H1 (cell line): ENCODE results near the gene HP1BP3. TPM values are rescaled to one million over a fixed set of nuclear protein-coding genes. Genes with fewer than 3 reads are reported as not detected.

ENCODE experiments used
- CTCF ChIA-PET: fragments of 300-600 bp; sonication (Branson Sonifier 250); formaldehyde crosslinking; loops from one replicate; lab custom pipeline; 2021; ENCODE audit not compliant: partially characterized antibody; lab: Charles Lee
- POLR2A ChIA-PET: fragments of 300-600 bp; sonication (Branson Sonifier 250); formaldehyde crosslinking; loops from one replicate; lab custom pipeline; 2021; ENCODE audit warnings: inconsistent platforms; ENCODE audit not compliant: partially characterized antibody; lab: Charles Lee
- DNase-seq, 2 experiments: peaks; one replicate each; pipeline versions ENCODE4 v3.0.0 to v3.0.0-alpha.2; 2010 to 2022; ENCODE audit warnings: low spot score in 2 of 2, low read depth in 1 of 2, mixed read lengths in 1 of 2
- FAIRE-seq: peaks from 2 replicates; lab custom pipeline; 2011; peaks lifted over from hg19 to GRCh38; lab: Jason Lieb, UNC
- H2AFZ ChIP-seq: 2 replicates; pipeline ENCODE4 v1.8.1; 2012; ENCODE audit warnings: low read length, inconsistent platforms
- H2AK5ac ChIP-seq: 2 replicates; pipeline ENCODE4 v1.6.1; 2013; ENCODE audit warnings: low read depth, low read length
- H2BK120ac ChIP-seq: replicated peaks from 2 replicates; pipeline ENCODE3; 2013; ENCODE audit warnings: low read depth, low read length, inconsistent platforms
- H2BK12ac ChIP-seq: 2 replicates; pipeline ENCODE4 v1.6.1; 2013; ENCODE audit warnings: low read depth, low read length
- H2BK15ac ChIP-seq: 2 replicates; pipeline ENCODE4 v1.6.1; 2013; ENCODE audit warnings: low read length
- H2BK20ac ChIP-seq: 2 replicates; pipeline ENCODE4 v1.6.1; 2013; ENCODE audit warnings: low read length
- H2BK5ac ChIP-seq: 2 replicates; pipeline ENCODE4 v1.6.1; 2013; ENCODE audit warnings: low read depth, low read length
- H3K14ac ChIP-seq: 2 replicates; pipeline ENCODE4 v1.6.1; 2013; ENCODE audit warnings: inconsistent platforms; ENCODE audit not compliant: insufficient read length
- H3K18ac ChIP-seq: 2 replicates; pipeline ENCODE4 v1.6.1; 2013; ENCODE audit warnings: low read length; ENCODE audit errors: extremely low read depth
- H3K23ac ChIP-seq: 2 replicates; pipeline ENCODE4 v1.6.1; 2013; ENCODE audit warnings: inconsistent platforms; ENCODE audit not compliant: insufficient read length
- H3K23me2 ChIP-seq: 2 replicates; pipeline ENCODE4 v1.6.1; 2013; ENCODE audit warnings: low read depth, low read length
- H3K27ac ChIP-seq: 2 replicates; pipeline ENCODE4 v1.6.1; 2011; ENCODE audit warnings: low read depth, low read length, inconsistent platforms
- H3K27me3 ChIP-seq, 4 experiments: replicated peaks in 1 of 4; 1 replicate in 1 of 4; 2 replicates in 3 of 4; pipeline versions ENCODE4 v1.6.1 to v1.8.1; 2011 to 2013; ENCODE audit warnings: low read length in 3 of 4, mild to moderate bottlenecking in 3 of 4, inconsistent platforms in 2 of 4, mixed read lengths in 2 of 4, moderate library complexity in 1 of 4; ENCODE audit not compliant: control insufficient read depth in 3 of 4, insufficient read depth in 3 of 4; ENCODE audit errors: extremely low read depth in 1 of 4
- H3K36me3 ChIP-seq, 4 experiments: 2 replicates each; pipeline versions ENCODE4 v1.6.1 to v1.8.1; 2011 to 2013; ENCODE audit warnings: mild to moderate bottlenecking in 4 of 4, low read length in 3 of 4, moderate library complexity in 2 of 4, control low read depth in 1 of 4, inconsistent platforms in 1 of 4; ENCODE audit not compliant: insufficient read depth in 4 of 4, control insufficient read depth in 2 of 4
- H3K4ac ChIP-seq: replicated peaks from 2 replicates; pipeline ENCODE3; 2013; ENCODE audit warnings: low read length, low read depth, mixed read lengths, inconsistent platforms; ENCODE audit not compliant: insufficient read length
- H3K4me1 ChIP-seq, 4 experiments: replicated peaks in 1 of 4; 1 replicate in 1 of 4; 2 replicates in 3 of 4; pipeline versions ENCODE4 v1.6.1 to v1.8.1; 2011 to 2013; ENCODE audit warnings: low read length in 3 of 4, inconsistent platforms in 2 of 4, mixed read lengths in 1 of 4; ENCODE audit not compliant: insufficient read depth in 4 of 4, control insufficient read depth in 3 of 4
- H3K4me2 ChIP-seq, 2 experiments: 2 replicates each; pipeline versions ENCODE4 v1.6.1 to v1.8.1; 2011 to 2013; ENCODE audit warnings: low read depth in 2 of 2, low read length in 2 of 2, control low read depth in 1 of 2, inconsistent platforms in 1 of 2, mild to moderate bottlenecking in 1 of 2; ENCODE audit not compliant: insufficient read depth in 1 of 2
- H3K4me3 ChIP-seq, 4 experiments: fragments of 200-600, 300-600 bp in 1 of 4; sonication (generic), shearing (Covaris generic), sonication (Bioruptor Twin) in 1 of 4; 2 replicates each; pipeline versions ENCODE4 v1.5.1 to v1.8.1; 2011 to 2016; ENCODE audit warnings: low read length in 4 of 4, low read depth in 3 of 4, control low read depth in 2 of 4, inconsistent platforms in 2 of 4, mild to moderate bottlenecking in 2 of 4, mixed read lengths in 1 of 4, moderate library complexity in 1 of 4; ENCODE audit not compliant: insufficient read depth in 2 of 4; ENCODE audit errors: extremely low read depth in 1 of 4
- H3K56ac ChIP-seq: replicated peaks from 2 replicates; pipeline ENCODE3; 2013; ENCODE audit warnings: low read depth, mild to moderate bottlenecking, mixed read lengths, low read length, inconsistent platforms; ENCODE audit not compliant: insufficient read length
- H3K79me1 ChIP-seq: 2 replicates; pipeline ENCODE4 v1.6.1; 2013; ENCODE audit warnings: low read depth, low read length, control low read depth
- H3K79me2 ChIP-seq, 2 experiments: 2 replicates each; pipeline versions ENCODE4 v1.6.1 to v1.8.1; 2012 to 2013; ENCODE audit warnings: low read length in 2 of 2, mild to moderate bottlenecking in 2 of 2, inconsistent platforms in 1 of 2; ENCODE audit not compliant: insufficient read depth in 2 of 2, control insufficient read depth in 1 of 2
- H3K9ac ChIP-seq, 4 experiments: replicated peaks in 1 of 4; 1 replicate in 1 of 4; 2 replicates in 3 of 4; pipeline versions ENCODE4 v1.6.1 to v1.8.1; 2011 to 2013; ENCODE audit warnings: low read depth in 3 of 4, low read length in 3 of 4, control low read depth in 2 of 4, mild to moderate bottlenecking in 2 of 4, moderate library complexity in 2 of 4, inconsistent platforms in 1 of 4; ENCODE audit errors: extremely low read depth in 1 of 4
- H3K9me3 ChIP-seq, 2 experiments: 2 replicates each; pipeline versions ENCODE4 v1.6.1 to v1.8.1; 2012 to 2013; ENCODE audit warnings: mild to moderate bottlenecking in 2 of 2, moderate library complexity in 2 of 2, control low read depth in 1 of 2, inconsistent platforms in 1 of 2, low read depth in 1 of 2, low read length in 1 of 2, mixed read lengths in 1 of 2; ENCODE audit not compliant: insufficient read depth in 2 of 2
- H4K20me1 ChIP-seq, 2 experiments: replicated peaks in 1 of 2; 2 replicates each; pipeline versions ENCODE3 to v1.8.1; 2011 to 2013; ENCODE audit warnings: inconsistent platforms in 2 of 2, low read length in 2 of 2, mild to moderate bottlenecking in 1 of 2; ENCODE audit not compliant: insufficient read depth in 2 of 2, control insufficient read depth in 1 of 2
- H4K5ac ChIP-seq: 2 replicates; pipeline ENCODE4 v1.6.1; 2013; ENCODE audit warnings: low read length, low read depth, mixed read lengths, inconsistent platforms; ENCODE audit not compliant: insufficient read length
- H4K8ac ChIP-seq: 2 replicates; pipeline ENCODE4 v1.8.0; 2013; ENCODE audit warnings: mild to moderate bottlenecking, moderate library complexity, low read length, inconsistent platforms; ENCODE audit not compliant: insufficient read depth; ENCODE audit errors: extremely low read depth
- H4K91ac ChIP-seq: replicated peaks from 2 replicates; pipeline ENCODE3; 2013; ENCODE audit warnings: low read length, mixed read lengths, inconsistent platforms; ENCODE audit not compliant: insufficient read length
- SRF ChIP-seq: IDR thresholded peaks from 2 replicates; pipeline ENCODE4 v1.6.1; 2011; ENCODE audit warnings: mild to moderate bottlenecking, low read depth, low read length, moderate library complexity
- WGBS, 2 experiments: shearing (Covaris generic) in 1 of 2; methylation state at CpG; one replicate each; pipeline versions ENCODE4 v1.1.6 to v1.1.7; 2013 to 2015; ENCODE audit warnings: low lambda C conversion rate in 2 of 2, mixed read lengths in 2 of 2, inconsistent platforms in 1 of 2, low coverage in 1 of 2, missing lambda C conversion rate in 1 of 2; ENCODE audit not compliant: insufficient replicate concordance in 2 of 2, insufficient coverage in 1 of 2, insufficient read length in 1 of 2; ENCODE audit errors: extremely low coverage in 1 of 2, missing lambda C conversion rate in 1 of 2; 5-methylcytosine and 5-hydroxymethylcytosine counted together
- polyA plus RNA-seq, 7 experiments: library from polyadenylated mRNA; depleted of rRNA in 3 of 7; stranded (reverse) in 5 of 7; unstranded in 2 of 7; fragments of >200 nt in 5 of 7; fragments of 200-250 nt in 2 of 7; gene quantifications; 1 replicate in 5 of 7; 2 replicates in 1 of 7; 4 replicates in 1 of 7; pipeline versions ENCODE4 v1.2.1 to v1.2.3, GENCODE V29; 2011 to 2013; ENCODE audit warnings: missing spikeins in 2 of 7, mixed read lengths in 2 of 7
- total RNA-seq: library from RNA; stranded (reverse); fragmentation: NEBNext Ultra II Directional; extraction: Animal tissue kit (Norgen Biotek cat#: 25700); gene quantifications from 2 replicates; pipeline ENCODE4 v1.2.1, GENCODE V29; 2021

Gene HP1BP3
- total and polyA plus RNA-seq, 2 of the 8 experiments (the other 6 are each of a cell fraction or from before 2014, with no cell fraction given) = 47.4 to 125 TPM

- FAIRE-seq = no peak
- Histone ChIP-seq H2BK12ac (no peak overlapping the region), H3K56ac (no peak overlapping the region), H3K9ac (no peak overlapping the region), H2BK20ac (no peak overlapping the region), H3K27ac (no peak overlapping the region), H3K23me2 (no peaks in the 10 kb centered on the region), H3K4ac (no peak overlapping the region), H3K27me3 (no peaks in the 10 kb centered on the region), H2AK5ac (no peak overlapping the region), H3K79me2 (no peaks in the 10 kb centered on the region), H3K4me2 (no peak overlapping the region), H3K4me3 (no peak overlapping the region), H3K9me3 (no peaks in the 10 kb centered on the region), H3K4me1 (no peaks in the 10 kb centered on the region), H3K23ac (no peak overlapping the region), H2BK5ac (no peak overlapping the region), H3K36me3 (peaks cover 0 to 2% (median under 1%) of the 10 kb centered on the region in 4 experiments; a peak in 1 of 8 replicates), H4K91ac (no peak overlapping the region), H4K5ac (no peak overlapping the region), H2BK15ac (no peak overlapping the region), H2AFZ (no peak overlapping the region), H4K8ac (no peak overlapping the region), H2BK120ac (no peak overlapping the region), H3K18ac (no peak overlapping the region), H3K14ac (no peak overlapping the region), H4K20me1 (no peaks in the 10 kb centered on the region), H3K79me1 (no peaks in the 10 kb centered on the region)
- ChIA-PET CTCF (no interaction called here), POLR2A (no interaction called here)
- TF ChIP-seq SRF = no peak
- 93% methylated on average over 1 of the region's 1 CpG; no CpG with 5 or more reads in 1 of the 2 experiments for whole genome bisulfite sequencing, 2 experiments
- no peak for DNase-seq
These were observed 47.1 kb upstream of the HP1BP3 start for GRCh38 chr1:20834192-20834591.
